ENCODE measurements around the gene EPHB1.

DNA sequence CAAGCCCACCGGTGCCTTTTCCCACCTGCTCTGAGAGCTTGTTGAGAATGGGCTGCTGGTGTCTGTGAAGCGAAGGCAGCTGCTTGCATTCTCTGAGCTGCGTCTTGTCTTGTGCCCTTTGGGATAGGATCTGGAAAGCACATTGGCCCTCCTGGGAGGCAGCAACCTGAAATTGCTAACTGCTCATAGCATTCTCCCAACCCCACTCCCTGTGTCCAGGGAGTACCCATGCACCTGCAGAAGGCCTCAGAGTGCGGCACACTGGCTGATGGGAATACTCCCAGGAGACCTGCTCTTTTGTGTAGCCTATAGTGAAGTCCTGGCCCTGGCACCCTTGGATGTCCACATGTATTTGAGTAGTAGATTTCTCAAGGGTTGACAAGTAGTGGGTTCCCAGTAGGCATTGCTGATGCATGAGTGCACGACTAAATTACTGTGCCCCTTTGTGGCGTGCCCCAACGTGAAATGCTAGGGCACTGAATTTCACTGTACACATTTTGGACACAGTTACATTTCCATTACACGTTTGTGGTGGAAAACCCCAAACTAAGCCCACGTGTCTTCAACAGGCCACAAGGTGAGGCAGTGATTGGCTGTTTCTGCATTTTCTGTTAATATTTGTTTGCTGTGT is 3.7 kb downstream of the EPHB1 start:
- TF ChIP-seq POLR2AphosphoS5 (IDR thresholded peaks at IDR 0.05; ENCODE audit: borderline replicate concordance, low read depth, low read length) = no peak
- no peak for TF ChIP-seq EZH2 (IDR thresholded peaks at IDR 0.05)
- no peak for TF ChIP-seq FOXP2 (optimal IDR thresholded peaks at IDR 0.05; ENCODE audit: control extremely low read depth, extremely low read length, insufficient read depth)
